ENCODE results near the gene RDH5. TPM values are rescaled to one million over a fixed set of nuclear protein-coding genes. Genes with fewer than 3 reads are reported as not detected.

Gene RDH5
- total RNA-seq, 1 donor from 2014 or later = 3.6 TPM

GRCh38 chr12:55728939-55729818, 9.0 kb downstream of the RDH5 start, which contains the start of gene CD63:
Gene CD63, minus strand, starts transcription at chr12:55729009. Its CDS starts 668 bp downstream, at chr12:55728341.
- H3K27ac ChIP-seq = peak within 1 kb of the TSS; percentile 99
- no peak for TF ChIP-seq CTCF (IDR thresholded peaks at IDR 0.05)
- H3K36me3 ChIP-seq = peaks cover 13 to 31% of the 10 kb centered on the region in 2 donors
- intact Hi-C loops (cut with DNase I) = loop anchor here (2.0 to 10.0 kb wide), 2 partner anchors 48 to 1304 kb away; a partner anchor contains a TSS
- no peaks in the 10 kb centered on the region for H3K27me3 ChIP-seq
- peak; percentile 79 to 97 for DNase-seq (ENCODE audit: low spot score in 2 of 2)
- H3K9me3 ChIP-seq = no peaks in the 10 kb centered on the region
- H3K4me1 ChIP-seq = peaks cover 13 to 36% of the 10 kb centered on the region in 2 donors
- H3K4me3 ChIP-seq = peak within 1 kb of the TSS; percentile 80 to 98

GRCh38 chr12:55729819-55730818, 9.9 kb downstream of the RDH5 start:
- H3K9me3 ChIP-seq = no peaks in the 10 kb centered on the region
- H3K4me3 ChIP-seq = peak overlapping the region; percentile 80 to 98
- H3K36me3 ChIP-seq = peaks cover 7 to 22% of the 10 kb centered on the region in 2 donors
- H3K27ac ChIP-seq = peak overlapping the region; percentile 99
- intact Hi-C loops (cut with DNase I) = loop anchor here (2.0 to 10.0 kb wide), 2 partner anchors 49 to 1305 kb away; a partner anchor contains a TSS
- TF ChIP-seq CTCF (IDR thresholded peaks at IDR 0.05) = no peak
- no peaks in the 10 kb centered on the region for H3K27me3 ChIP-seq
- no peak for DNase-seq (ENCODE audit: low spot score in 2 of 2)
- peaks cover 13 to 31% of the 10 kb centered on the region in 2 donors for H3K4me1 ChIP-seq

- Histone ChIP-seq H3K9me3 (no peaks in the 10 kb centered on the region), H3K4me1 (peaks cover 7 to 11% of the 10 kb centered on the region in 2 donors), H3K4me3 (no peak overlapping the region), H3K27ac (peak overlapping the region in 1 of 2 donors; percentile 10), H3K36me3 (no peaks in the 10 kb centered on the region), H3K27me3 (no peaks in the 10 kb centered on the region)
- DNase-seq (ENCODE audit: low spot score in 2 of 2) = peak in 1 of 2 donors; percentile 56
- TF ChIP-seq CTCF (IDR thresholded peaks at IDR 0.05) = no peak
- intact Hi-C loops (cut with DNase I) = no loop called here
These were observed 12.1 kb downstream of the RDH5 start for GRCh38 chr12:55732288-55732687.

GRCh38 chr12:55733021-55733555, 12.9 kb downstream of the RDH5 start:
- no peak overlapping the region for H3K27ac ChIP-seq
- H3K36me3 ChIP-seq = no peaks in the 10 kb centered on the region
- DNase-seq (ENCODE audit: low spot score in 2 of 2) = peak in 1 of 2 donors; percentile 53
- H3K27me3 ChIP-seq = no peaks in the 10 kb centered on the region
- TF ChIP-seq CTCF (IDR thresholded peaks at IDR 0.05) = no peak
- intact Hi-C loops (cut with DNase I) = no loop called here
- peaks cover 6 to 18% of the 10 kb centered on the region in 2 donors for H3K4me1 ChIP-seq
- no peaks in the 10 kb centered on the region for H3K9me3 ChIP-seq
- H3K4me3 ChIP-seq = no peak overlapping the region

GRCh38 chr12:55733858-55734257, 13.7 kb downstream of the RDH5 start:
- H3K36me3 ChIP-seq = no peaks in the 10 kb centered on the region
- no peak overlapping the region for H3K4me3 ChIP-seq
- DNase-seq (ENCODE audit: low spot score in 2 of 2) = peak in 1 of 2 donors; percentile 18
- no peaks in the 10 kb centered on the region for H3K9me3 ChIP-seq
- H3K27ac ChIP-seq = no peak overlapping the region
- H3K4me1 ChIP-seq = peaks cover 7 to 20% of the 10 kb centered on the region in 2 donors
- TF ChIP-seq CTCF (IDR thresholded peaks at IDR 0.05) = no peak
- intact Hi-C loops (cut with DNase I) = no loop called here
- H3K27me3 ChIP-seq = no peaks in the 10 kb centered on the region
